Measurements from ENCODE around the gene PPP1R12B.

The PPP1R12B gene

DNA sequence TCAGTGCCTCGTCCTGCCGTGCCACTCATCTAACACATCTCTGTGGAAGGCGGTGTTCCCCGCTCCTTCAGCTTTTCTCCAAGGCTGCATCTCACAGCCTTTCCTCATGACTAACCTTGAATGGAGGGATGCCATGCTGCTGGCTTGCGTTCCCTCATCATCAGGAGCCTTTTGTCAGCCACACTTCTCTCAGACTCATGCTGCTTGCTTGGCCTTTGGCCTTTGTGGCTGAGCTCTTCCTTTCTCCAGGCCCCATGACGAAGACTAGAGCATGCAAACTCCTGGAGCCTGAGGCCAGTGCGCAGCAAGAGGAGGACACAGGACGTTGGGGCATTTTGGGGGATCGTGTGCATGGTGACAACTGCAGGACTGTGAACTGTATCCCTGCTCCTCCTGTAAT is 291.0 kb downstream of the PPP1R12B start:
- TF ChIP-seq, protein P1, sequence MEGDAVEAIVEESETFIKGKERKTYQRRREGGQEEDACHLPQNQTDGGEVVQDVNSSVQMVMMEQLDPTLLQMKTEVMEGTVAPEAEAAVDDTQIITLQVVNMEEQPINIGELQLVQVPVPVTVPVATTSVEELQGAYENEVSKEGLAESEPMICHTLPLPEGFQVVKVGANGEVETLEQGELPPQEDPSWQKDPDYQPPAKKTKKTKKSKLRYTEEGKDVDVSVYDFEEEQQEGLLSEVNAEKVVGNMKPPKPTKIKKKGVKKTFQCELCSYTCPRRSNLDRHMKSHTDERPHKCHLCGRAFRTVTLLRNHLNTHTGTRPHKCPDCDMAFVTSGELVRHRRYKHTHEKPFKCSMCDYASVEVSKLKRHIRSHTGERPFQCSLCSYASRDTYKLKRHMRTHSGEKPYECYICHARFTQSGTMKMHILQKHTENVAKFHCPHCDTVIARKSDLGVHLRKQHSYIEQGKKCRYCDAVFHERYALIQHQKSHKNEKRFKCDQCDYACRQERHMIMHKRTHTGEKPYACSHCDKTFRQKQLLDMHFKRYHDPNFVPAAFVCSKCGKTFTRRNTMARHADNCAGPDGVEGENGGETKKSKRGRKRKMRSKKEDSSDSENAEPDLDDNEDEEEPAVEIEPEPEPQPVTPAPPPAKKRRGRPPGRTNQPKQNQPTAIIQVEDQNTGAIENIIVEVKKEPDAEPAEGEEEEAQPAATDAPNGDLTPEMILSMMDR (IDR thresholded peaks at IDR 0.05; ENCODE audit: low read depth, low read length, missing control alignments) = no peak
- H3K27ac ChIP-seq = no peak overlapping the region
- no peaks in the 10 kb centered on the region for H3K36me3 ChIP-seq (replicated peaks)
- in situ Hi-C loops (cut with HindIII; ENCODE audit: low pct_ligation_motif_present, low sequenced_read_pairs) = no loop called here
- peaks cover 42% of the 10 kb centered on the region for H3K27me3 ChIP-seq (replicated peaks)
- H3K4me3 ChIP-seq (ENCODE audit: low read depth, low read length) = no peak overlapping the region
- peak; percentile 71 for DNase-seq

DNA sequence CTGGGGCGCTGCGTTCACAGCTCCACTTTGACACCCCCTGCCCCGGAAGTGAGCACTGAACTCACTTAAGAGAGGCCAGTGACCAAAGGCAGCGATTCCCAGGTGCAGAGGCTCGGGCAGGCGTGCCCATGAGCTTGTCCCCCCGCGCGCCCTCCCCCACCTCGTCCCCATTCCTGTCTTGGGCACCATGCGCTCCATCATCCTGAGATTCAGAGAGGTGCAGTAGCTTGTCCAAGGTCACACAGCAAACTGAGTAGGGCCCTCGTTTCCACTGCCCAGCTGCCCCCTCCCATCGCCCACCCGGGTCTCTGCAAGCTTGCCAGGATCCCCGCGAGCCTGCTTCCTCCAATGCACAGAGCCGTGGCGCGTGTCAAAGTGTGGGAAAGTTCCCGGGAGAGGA is 293.7 kb downstream of the PPP1R12B start:
- no peak overlapping the region for H3K27ac ChIP-seq
- peaks cover 60% of the 10 kb centered on the region for H3K27me3 ChIP-seq (replicated peaks)
- in situ Hi-C loops (cut with HindIII; ENCODE audit: low pct_ligation_motif_present, low sequenced_read_pairs) = no loop called here
- H3K36me3 ChIP-seq (replicated peaks) = no peaks in the 10 kb centered on the region
- DNase-seq = no peak
- TF ChIP-seq, protein P1 (IDR thresholded peaks at IDR 0.05; ENCODE audit: low read depth, low read length, missing control alignments) = no peak
- no peak overlapping the region for H3K4me3 ChIP-seq (ENCODE audit: low read depth, low read length)
